ENCODE results near the gene HEXD.
A peak's percentile ranks its signal among the peaks of the same experiment; 100 is the strongest.

Gene HEXD

GRCh38 chr17:82399601-82400101 is 18.5 kb upstream of the HEXD start:
- ChIA-PET CTCF (interaction anchor here (1.0 kb wide), 1 partner anchor 41 kb away, joined by 3 read pairs; no protein-coding TSS in a partner anchor), POLR2A (no interaction called here)
- Histone ChIP-seq H3K9me3 (ENCODE audit: control insufficient read depth, insufficient read depth, low read depth, low read length) (no peaks in the 10 kb centered on the region), H3K4me1 (ENCODE audit: control insufficient read depth, insufficient read depth, low read length) (no peaks in the 10 kb centered on the region), H3K36me3 (ENCODE audit: control insufficient read depth in 2 of 2, insufficient read depth in 1 of 2, low read length in 2 of 2) (peaks cover 8 to 26% of the 10 kb centered on the region in 2 experiments; a peak in 2 of 3 replicates), H3K4me3 (ENCODE audit: low read depth, low read length) (no peak overlapping the region), H3K27ac (ENCODE audit: extremely low read depth, low read depth, low read length) (no peak overlapping the region)
- no peak for TF ChIP-seq WT1 (tag by site-specific recombination; IDR thresholded peaks at IDR 0.05)
- TF ChIP-seq ZFHX2 (tag by site-specific recombination; conservative IDR thresholded peaks at IDR 0.05) = no peak
- TF ChIP-seq ZBTB8A (tag by site-specific recombination; IDR thresholded peaks at IDR 0.05) = no peak
- TF ChIP-seq SETDB1 (IDR thresholded peaks at IDR 0.05; ENCODE audit: insufficient read length, low read length) = no peak
- TF ChIP-seq ZNF692 (tag by site-specific recombination; IDR thresholded peaks at IDR 0.05) = no peak
- TF ChIP-seq ZNF623 (tag by site-specific recombination; IDR thresholded peaks at IDR 0.05) = no peak
- TF ChIP-seq ZNF184 (tag by site-specific recombination; IDR thresholded peaks at IDR 0.05) = no peak
- TF ChIP-seq ZNF140 (tag by site-specific recombination; IDR thresholded peaks at IDR 0.05) = no peak
- TF ChIP-seq ZBTB49 (tag by site-specific recombination; IDR thresholded peaks at IDR 0.05; ENCODE audit: low read depth) = no peak
- TF ChIP-seq ZBTB26 (tag by site-specific recombination; optimal IDR thresholded peaks at IDR 0.05) = no peak
- no peak for TF ChIP-seq ZNF677 (tag by site-specific recombination; IDR thresholded peaks at IDR 0.05)
- no peak for TF ChIP-seq ZNF146 (tag by site-specific recombination; IDR thresholded peaks at IDR 0.05)
- no peak for TF ChIP-seq ZNF221 (tag by site-specific recombination; IDR thresholded peaks at IDR 0.05; ENCODE audit: borderline replicate concordance)
- TF ChIP-seq ZNF26 (tag by site-specific recombination; IDR thresholded peaks at IDR 0.05) = no peak
- TF ChIP-seq REST (tag by site-specific recombination; IDR thresholded peaks at IDR 0.05) = no peak
- no peak for TF ChIP-seq GFI1B (tag by site-specific recombination; IDR thresholded peaks at IDR 0.05)
- peak; percentile 69 for TF ChIP-seq KLF17 (tag by site-specific recombination; IDR thresholded peaks at IDR 0.05)
- no peak for TF ChIP-seq ZNF423 (tag by site-specific recombination; IDR thresholded peaks at IDR 0.05)
- no peak for TF ChIP-seq ZXDB (tag by site-specific recombination; IDR thresholded peaks at IDR 0.05)
- no peak for TF ChIP-seq ZNF629 (tag by site-specific recombination; IDR thresholded peaks at IDR 0.05)
- no peak for TF ChIP-seq ZNF324 (tag by site-specific recombination; IDR thresholded peaks at IDR 0.05)
- TF ChIP-seq ZNF600 (tag by site-specific recombination; IDR thresholded peaks at IDR 0.05) = peak; percentile 74
- TF ChIP-seq GLIS1 (tag by site-specific recombination; IDR thresholded peaks at IDR 0.05) = peak; percentile 56; the same call in 1 of the 2 replicates
- TF ChIP-seq ZBTB10 (tag by site-specific recombination; IDR thresholded peaks at IDR 0.05) = no peak
